Hypothalamus (tissue), 51 donors: ENCODE data around the gene AP1M2.
"Not testable (repeated sequence)": the region's sequence is repeated elsewhere in the genome, so short reads cannot be mapped to it uniquely, and the experiment has no call there.

Source experiments
- DNase-seq, 51 donors: peaks; one replicate each; lab custom pipeline; 2025; lab: John Stamatoyannopoulos, UW

Gene AP1M2

GRCh38 chr19:10543420-10544241 is 43.5 kb downstream of the AP1M2 start, which contains the start of gene ATG4D:
Gene ATG4D (plus strand): TSS chr19:10543904. CDS start chr19:10544091, 187 bp downstream.
- DNase-seq = peak; percentile 13 to 87 (median 60)

GRCh38 chr19:10543059-10543419 is 44.1 kb downstream of the AP1M2 start:
- DNase-seq = no peak

GRCh38 chr19:10539016-10539415 is 48.1 kb downstream of the AP1M2 start:
- DNase-seq = not testable (repeated sequence)

- no peak for DNase-seq
Observed at GRCh38 chr19:10538204-10538983, 48.7 kb downstream of the AP1M2 start.

- DNase-seq = no peak
Observed at GRCh38 chr19:10537668-10538067, 49.4 kb downstream of the AP1M2 start.

- no peak for DNase-seq
Observed at GRCh38 chr19:10535613-10536012, 51.5 kb downstream of the AP1M2 start.

GRCh38 chr19:10533646-10534386 is 53.3 kb downstream of the AP1M2 start:
- no peak for DNase-seq

GRCh38 chr19:10532457-10532856 is 54.7 kb downstream of the AP1M2 start:
- DNase-seq = no peak

GRCh38 chr19:10526887-10527286 is 60.2 kb downstream of the AP1M2 start:
- DNase-seq = not testable (repeated sequence)

GRCh38 chr19:10525636-10526035 is 61.5 kb downstream of the AP1M2 start:
- no peak for DNase-seq

GRCh38 chr19:10523135-10523636 is 63.9 kb downstream of the AP1M2 start:
- DNase-seq = no peak
